Activated CD8-positive, alpha-beta memory T cell treated with anti-CD3 and anti-CD28 coated beads for 1 hour (primary cell): Measurements from ENCODE around the gene ATP5PF.
"Not testable (repeated sequence)": the region's sequence is repeated elsewhere in the genome, so short reads cannot be mapped to it uniquely, and the experiment has no call there.

Experiments used
- DNase-seq, 2 donors: peaks; one replicate each; pipeline ENCODE4 v3.0.0-alpha.2; 2020; ENCODE audit warnings: low read depth in 1 of 2; ENCODE audit errors: extremely low read depth in 1 of 2

ATP5PF gene, protein sequence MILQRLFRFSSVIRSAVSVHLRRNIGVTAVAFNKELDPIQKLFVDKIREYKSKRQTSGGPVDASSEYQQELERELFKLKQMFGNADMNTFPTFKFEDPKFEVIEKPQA

DNA sequence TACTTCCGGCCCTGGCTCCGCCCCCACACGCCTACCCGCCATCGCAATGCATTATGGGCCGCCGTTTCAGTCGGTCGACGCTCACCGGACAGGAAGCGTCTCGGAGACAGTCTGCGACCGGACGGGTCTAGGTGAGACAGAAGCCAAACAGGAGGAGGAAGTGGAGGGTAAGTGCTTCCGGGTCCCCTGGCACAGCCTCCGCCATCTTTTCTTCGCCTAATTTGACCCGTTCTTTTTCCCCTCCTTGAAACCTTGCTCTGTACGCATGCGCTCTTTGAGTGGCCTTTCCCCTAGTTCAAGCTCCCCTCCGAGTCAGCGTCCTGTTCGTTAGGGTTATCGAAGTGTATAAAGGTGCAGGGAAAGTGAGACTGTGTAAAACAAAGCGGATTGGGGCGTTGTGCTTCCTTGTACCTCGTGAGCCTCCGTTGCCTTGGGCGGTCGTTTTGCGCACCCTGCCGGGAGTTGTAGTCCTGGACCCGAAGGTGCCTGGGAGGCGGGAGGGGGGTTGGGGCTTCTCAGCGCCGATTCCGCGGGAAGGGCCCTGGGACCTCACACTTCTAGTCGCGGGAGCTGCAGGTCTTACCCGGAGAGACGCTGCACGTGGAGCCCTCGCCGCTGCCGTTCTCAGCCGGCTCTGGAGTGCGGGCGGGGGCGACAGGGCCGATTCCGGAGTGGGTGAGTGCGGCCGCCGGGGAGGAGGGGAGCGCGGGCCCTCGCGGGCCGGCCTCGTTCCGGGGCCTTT is at the start of gene ATP5PF, which contains the start of gene GABPA:
TSS of gene ATP5PF (minus strand) at position 1 of the 742 bp plus-strand sequence. CDS start 5,110 bp downstream, outside the sequence.
TSS of gene GABPA (plus strand) at position 69 of the 742 bp plus-strand sequence. CDS start 6,627 bp downstream, outside the sequence.
- DNase-seq: peak; percentile 94 to 95

DNA sequence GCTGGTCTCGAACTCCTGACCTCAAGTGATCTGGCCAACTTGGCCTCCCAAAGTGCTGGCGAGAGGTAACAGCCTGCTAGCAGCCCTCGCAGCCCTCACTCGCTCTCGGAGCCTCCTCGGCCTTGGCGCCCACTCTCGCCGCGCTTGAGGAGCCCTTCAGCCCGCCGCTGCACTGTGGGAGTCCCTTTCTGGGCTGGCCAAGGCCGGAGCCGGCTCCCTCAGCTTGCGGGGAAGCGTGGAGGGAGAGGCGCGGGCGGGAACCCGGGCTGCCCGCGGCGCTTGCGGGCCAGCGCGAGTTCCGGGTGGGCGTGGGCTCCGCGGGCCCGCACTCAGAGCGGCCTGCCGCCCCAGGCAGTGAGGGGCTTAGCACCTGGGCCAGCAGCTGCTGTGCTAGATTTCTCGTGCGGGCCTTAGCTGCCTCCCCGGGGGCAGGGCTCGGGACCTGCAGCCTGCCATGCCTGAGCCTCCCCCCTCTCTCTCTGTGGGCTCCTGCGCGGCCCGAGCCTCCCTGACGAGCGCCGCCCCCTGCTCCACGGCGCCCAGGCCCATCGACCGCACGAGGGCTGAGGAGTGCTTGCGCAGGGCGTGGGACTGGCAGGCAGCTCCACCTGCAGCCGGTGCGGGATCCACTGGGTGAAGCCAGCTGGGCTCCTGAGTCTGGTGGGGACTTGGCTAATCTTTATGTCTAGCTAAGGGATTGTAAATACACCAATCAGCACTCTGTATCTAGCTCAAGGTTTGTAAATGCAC is 43.6 kb upstream of the ATP5PF start:
- not testable (repeated sequence) for DNase-seq

DNA sequence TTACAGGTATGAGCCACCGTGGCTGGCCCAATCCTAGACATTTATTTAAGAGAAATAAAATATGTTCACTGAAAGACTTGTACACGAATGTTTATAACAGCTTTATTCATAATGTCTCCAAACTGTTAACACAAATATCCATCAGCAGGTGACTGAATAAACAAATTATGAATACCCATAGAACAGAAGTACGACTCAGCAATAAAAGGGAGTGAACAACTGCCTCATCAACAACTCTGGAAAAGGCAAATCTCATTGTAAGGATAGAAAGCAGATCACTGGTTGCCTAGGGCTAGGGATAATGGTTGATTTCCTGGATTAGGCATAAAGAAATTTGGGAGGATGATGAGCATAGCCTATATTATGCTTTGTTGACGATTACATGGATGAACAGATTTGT is 41.7 kb upstream of the ATP5PF start:
- DNase-seq: no peak

DNA sequence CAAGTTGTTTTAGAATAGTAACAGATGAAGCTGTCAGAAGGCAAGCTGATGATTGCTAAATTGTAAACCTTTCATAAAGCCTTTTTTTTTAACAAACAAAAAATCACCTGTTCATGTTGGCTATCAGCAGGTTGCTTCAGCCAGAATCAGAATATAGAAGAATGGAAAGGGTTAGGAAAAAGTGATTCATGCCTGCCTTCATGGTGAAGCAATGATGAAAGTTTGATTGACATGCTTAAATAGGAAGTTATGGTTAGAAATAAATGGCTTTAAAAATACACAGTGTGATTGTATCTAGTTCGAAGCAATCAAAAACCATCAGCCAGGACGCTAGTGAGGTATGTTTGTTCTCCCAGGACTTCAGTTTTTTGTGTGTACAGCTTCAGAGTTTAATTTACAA is 38.0 kb upstream of the ATP5PF start:
- no peak for DNase-seq

DNA sequence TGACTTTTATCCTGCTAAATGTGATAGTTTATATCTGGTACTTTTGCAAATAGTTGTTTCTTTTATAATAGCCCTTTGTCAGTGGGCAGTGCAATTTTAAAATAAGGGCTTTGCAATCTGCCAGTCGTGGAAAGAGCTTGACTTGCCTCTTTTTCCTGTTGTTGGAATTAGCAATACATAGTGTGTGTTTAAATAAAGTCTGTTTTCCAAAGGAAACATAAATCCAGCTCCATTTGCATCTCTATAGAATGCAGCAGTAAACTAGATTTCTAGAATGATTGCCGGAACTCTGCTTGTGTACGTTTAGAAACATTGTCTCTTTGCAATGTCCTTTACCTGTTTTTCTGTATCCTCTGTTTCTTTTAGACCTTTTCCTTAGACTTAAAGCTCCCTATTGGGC is 33.2 kb upstream of the ATP5PF start:
- no peak for DNase-seq

DNA sequence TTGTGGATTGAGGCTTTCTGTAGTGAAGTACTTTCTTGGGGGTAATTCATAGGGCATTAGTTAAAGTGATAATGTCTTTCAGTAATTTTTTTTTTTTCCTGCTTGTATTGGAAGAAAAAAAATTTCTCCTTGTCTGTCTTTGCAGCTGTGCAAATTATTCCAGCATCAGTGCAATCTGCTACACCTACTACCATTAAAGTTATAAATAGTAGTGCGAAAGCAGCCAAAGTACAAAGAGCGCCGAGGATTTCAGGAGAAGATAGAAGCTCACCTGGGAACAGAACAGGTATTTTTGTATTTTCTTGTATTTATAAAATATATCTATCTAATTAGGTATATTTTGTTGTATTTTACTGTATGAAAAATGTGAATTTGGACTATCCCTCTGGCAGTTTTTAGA is 29.4 kb upstream of the ATP5PF start:
- DNase-seq: no peak

DNA sequence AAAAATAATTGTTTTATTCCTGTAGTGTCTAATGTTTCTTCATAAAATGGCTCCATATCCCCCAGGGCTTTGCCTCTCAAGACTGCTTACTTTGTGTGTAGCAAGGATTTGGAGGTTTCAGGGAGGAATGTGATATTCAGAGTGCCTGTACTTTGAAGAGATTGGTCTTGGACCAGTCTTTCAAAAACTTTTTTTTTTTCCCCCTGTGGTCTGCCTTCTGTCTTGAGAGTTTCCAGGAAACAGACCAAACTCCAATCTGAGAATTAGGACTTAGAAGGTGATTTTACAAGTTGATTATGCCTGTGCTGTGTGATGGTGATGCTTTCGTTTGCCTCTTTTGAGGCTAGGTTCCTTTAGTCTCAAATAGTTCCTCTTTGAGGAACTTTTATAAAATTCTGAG is 26.0 kb upstream of the ATP5PF start:
- DNase-seq: no peak

DNA sequence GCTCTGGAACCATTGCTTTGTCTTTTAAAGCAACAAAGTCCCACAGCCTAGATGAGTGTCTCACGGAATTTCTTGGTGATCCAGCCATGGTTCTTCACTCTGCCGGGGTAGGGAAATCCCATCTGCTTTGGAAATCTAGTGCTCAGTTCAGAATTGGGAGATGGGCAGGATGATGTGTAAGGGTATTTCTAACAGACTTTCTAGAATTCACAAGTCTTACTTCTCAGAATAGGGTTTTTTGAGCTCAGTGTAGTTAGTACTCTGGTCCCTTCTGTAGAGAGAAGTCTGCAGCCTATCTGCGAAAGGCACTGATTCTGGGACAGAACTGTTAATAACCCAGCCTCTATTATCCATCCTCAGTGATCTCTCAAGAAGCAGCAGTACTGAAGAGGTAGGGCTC is 25.4 kb upstream of the ATP5PF start:
- DNase-seq: no peak

DNA sequence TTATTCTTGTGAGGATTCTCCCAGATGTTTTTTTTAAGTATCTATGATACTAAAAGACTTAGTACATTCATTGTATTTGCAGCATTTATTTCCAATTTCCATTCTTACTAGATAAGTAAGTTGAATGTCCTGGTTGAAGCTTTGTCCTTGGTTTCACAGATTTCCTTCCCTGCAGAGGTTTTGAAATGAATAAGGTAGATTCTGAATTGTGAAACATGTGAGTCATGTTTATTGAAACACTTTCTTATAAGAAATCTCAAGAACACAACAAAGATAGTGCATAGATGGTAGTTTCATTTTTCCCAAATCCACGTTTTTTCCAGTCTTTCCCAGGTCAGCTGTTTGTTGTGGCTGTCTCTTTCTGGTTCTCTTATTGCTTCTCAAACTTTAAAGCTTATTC is 24.9 kb upstream of the ATP5PF start:
- no peak for DNase-seq

DNA sequence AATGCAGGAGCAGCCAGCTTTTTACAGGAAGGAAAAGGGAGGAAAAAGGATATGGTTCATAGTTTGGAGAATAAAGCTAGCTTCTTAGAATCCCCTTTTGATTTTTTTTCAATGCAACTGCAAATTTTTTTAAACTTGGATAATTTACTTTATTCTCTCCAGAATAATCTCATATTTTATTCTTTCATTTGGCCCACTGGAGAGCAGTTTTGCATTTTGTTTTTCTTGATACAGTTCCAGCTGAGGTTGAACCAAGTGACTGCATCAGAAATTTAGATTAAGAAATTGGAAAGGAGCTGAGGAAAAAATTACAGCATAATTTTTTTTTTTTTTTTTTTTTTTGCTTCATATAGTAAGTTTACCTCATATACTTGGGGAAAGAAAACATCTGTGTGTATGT is 22.8 kb upstream of the ATP5PF start:
- DNase-seq: no peak

DNA sequence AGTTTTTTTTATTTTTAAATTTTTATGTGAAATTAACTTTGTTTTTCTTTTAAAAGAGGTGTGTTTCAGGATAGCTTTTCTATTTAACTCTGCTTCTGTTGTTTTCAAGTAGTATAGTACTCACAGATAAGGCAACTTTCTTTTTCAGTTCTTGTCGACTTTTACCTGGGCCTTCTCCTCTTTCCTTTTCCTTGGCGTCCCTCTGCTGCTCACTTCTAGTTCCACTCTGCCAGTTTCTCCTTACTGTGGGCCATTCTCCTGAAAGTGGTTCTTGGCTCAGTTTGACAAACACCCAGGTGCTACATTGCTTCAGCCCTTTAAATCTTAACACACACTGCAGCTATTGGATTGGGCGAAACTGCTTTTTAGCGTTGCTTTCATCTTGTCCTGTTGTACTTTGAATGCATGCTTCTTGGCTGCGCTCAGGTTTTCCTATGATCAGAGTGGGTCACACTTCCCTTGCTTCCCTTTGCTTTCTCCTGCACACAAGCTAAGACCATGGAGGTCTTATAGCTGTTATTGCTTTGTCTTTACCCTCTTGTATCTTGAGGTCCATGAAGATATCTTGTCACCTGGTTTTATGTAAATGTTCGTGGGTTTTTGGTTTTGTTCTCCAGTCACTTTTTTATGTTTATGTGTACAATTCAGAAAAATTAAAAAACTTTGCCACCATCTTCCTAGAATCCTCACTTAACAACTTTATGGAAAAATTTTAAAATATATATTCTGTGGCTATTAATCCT is 21.7 kb upstream of the ATP5PF start:
- DNase-seq: no peak

DNA sequence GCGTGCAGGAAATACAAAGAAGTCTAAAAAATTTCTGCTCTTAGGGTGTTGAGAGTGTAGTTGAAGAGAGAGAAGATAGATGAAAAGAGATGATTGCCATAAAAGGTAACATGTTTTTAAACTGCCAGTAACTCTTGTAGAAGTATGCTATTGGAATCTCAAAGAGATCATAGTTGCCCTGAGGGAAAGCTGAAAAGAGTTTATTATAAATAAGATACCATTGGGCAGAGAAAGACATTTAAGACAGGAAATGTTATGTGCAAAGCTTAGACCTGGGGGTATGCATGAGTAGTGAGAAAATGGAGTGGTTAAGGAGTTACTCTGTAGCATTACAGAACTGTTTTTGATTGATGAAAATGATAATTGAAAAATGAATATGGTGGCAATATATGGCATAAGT is 17.7 kb upstream of the ATP5PF start:
- DNase-seq: no peak

DNA sequence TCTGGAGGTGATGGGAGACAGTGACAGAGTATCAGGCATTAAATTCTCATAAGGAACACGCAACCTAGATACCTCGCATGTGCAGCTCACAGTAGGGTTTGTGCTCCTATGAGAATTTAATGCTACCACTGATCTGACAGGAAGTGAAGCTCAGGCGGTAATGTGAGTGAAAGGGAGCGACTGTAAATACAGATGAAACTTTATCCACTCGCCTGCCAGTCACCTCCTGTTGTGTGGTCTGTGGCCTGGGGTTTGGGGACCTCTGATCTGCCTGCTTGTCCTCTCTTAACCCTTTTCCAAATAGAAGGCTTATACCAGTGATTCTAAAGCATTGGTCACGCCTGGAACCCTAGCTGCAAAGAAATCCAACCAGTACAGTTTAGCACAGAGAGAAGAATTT is 15.4 kb upstream of the ATP5PF start:
- DNase-seq: no peak

DNA sequence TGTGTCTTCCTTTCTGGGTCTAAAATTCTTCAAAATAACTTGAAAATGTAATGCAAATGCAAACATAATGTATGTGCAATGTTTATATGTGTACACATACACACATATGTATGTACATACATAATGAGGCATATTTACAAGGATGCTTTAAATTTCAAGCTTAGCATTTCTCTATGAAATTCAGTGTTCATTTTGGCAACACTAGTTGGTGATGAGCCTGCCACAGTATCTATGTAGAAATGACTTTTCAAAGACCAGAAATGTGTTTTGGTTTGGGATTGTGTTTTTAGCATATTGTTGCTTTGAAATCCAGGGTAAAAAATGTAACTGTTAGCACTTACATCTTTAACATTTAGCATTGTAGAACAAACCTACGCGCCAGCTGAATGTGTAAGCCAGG is 10.2 kb upstream of the ATP5PF start:
- no peak for DNase-seq

DNA sequence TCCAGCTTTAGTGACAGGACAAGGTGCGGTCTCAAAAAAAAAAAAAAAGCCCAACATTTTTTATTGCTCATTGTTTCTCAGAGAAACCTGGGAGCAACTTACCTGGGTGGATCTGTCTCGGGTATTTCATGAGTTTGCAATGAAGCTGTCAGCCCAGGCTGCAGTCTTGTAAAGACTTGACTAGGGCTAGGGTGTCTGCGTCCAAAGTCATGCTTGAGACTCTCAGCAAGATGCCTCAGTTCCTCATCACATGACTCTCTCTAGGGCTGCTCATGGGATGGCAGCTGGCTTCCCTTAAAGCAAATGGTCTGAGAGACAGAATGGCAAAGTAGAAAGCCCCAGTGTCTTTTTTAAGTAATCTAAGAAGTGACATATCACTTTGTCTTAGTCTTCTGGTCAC is 8.2 kb upstream of the ATP5PF start:
- DNase-seq: no peak

DNA sequence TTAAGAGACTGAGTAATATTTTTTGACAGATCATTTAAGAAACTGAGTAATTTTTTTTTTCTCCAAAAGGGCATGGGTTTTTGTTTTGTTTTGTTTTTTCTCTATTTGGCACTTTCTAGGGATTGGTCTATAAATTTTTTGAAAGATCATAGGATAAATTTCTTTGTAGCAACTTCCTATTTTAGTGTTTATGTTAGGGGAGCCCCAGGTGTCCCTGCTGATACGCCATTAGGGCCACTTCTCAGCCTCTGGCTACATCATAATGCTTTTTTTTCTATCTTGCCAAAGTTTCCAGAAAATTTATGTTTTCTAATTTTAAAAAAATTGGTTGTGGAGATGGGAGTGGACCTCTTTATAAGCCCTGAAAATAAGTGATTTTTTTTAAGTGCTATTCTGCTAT is 2.7 kb upstream of the ATP5PF start:
- DNase-seq: no peak

DNA sequence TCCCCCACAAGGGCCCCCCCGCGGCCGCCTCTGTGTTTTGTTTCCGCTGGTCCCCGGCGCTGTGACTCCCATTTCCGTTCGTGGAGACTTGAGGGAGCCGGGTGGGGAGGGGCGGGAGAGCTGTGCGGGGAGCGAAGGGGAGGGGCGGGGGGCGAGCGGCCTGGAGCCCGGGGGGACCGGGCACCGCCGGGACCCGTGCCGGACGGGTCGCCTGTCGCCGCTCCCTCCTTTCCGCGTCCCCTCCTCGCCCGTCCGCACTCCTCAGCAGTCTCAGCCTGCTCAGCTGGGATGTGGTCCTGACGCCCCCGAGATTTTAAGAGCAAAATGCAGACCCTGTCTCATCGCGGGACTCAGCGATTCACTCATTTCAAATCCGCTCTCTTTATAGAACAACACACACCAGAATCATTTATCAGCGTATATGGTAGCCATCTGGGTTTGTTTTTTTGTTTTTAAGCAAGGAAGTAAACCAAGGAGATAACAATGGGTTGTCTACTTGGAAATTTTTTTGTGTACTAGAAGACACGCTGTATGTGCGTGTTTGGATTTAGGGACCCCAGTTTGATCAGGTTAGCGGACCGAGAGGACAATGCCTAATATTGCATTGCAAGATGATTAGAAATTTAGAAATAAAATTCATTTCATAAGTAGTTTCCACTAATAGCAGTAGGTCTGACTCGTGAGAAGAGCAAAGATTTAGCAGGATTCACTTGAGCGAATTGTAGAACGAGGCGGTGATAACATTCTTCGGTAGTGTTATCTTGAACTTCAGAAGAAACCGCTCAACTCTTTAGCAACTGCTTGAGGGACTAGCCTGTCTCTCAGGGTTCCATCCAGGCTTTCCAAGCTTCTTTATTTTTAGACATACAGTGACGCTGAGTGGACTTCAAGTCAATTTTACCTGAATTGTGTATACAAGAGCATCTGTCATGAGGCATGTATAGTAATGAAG is 1.2 kb upstream of the ATP5PF start:
- peak in 1 of 2 donors; percentile 51 for DNase-seq

DNA sequence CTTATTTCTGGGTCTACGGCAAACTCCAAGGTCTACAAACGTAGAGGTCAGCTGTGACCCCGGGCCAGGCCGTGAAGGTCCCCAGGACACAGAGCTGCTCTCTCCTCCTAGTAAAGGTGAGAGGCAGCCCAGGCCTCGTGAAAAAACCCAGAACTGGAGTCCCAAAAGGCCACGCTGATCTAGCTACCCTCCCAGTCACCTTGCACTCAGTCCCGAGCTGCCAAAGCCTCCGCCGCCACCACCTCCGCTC is 125 bp downstream of the ATP5PF start:
- DNase-seq: no peak

DNA sequence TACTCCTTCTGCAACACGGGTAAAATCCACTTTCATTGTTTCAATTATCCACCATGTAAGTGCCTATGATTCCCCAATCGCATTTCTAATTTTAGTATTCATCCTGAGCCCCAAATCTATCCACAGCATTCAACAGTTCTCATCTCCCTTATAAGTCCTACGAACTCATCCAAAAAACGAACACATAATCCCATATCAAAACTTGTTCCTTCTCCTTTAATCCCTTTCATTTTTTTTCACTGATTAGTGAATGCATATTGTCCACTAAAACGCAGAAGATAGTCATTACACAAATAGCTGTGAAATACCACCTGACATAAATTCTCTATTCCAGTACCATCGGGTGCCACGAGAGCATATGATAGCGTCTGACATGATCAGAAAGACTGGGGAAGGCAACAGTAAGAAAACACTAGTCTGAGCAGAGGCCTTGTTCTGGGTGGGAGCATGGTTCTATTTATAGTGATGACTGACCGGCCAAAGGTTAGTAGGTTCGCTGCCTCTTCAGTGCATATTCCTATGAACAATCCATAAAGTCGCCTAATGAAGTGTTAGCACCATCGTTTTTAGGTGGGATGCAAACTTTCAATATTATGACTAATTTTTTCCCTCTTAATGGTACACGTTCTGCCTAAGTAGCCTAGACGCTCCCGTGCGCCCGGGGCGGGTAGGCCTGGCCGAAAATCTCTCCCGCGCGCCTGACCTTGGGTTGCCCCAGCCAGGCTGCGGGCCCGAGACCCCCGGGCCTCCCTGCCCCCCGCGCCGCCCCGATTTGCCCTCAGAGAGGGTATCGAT is 648 bp downstream of the ATP5PF start:
- DNase-seq: no peak
